Right lobe of liver (tissue), 4 donors: ENCODE data around the gene CFTR.

ENCODE experiments used
- POLR2A ChIP-seq: fragments of 450-650 bp; IDR thresholded peaks from one replicate; pipeline ENCODE4 v1.6.1; 2017; ENCODE audit warnings: antibody characterized with exemption, mild to moderate bottlenecking
- TF ChIP-seq, protein P1 (sequence below), 4 donors: fragments of 200-600 bp in 3 of 4; fragments of 450-650 bp in 1 of 4; IDR thresholded peaks; one replicate each; pipeline versions ENCODE4 v1.5.1 to v1.8.0; 2016 to 2022; ENCODE audit warnings: antibody characterized with exemption in 4 of 4, mild to moderate bottlenecking in 2 of 4
- donor health status: DM: no; HTN: no; CAD: no.
- donor health status: DM: no; HTN: no; CAD: no.
- donor health status: DM: no; HTN: yes; CAD: no.

DNA sequence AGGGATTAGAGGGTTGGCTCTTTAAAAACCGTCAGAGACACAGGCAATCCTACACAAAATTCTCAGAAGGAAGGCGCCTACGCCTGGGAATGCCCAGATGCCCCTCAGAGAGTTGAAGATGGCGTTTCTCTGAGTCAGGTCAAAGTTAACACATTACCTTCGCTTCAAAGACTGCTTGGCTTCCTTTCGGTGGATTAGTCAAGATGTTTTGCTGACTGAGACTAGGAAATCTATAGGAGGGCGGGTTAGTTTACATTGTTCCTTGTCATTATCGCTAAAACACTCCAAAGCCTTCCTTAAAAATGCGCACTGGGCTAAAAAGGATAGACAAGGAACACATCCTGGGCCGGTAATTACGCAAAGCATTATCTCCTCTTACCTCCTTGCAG, 995 bp upstream of the CFTR start:
- TF ChIP-seq, protein P1, sequence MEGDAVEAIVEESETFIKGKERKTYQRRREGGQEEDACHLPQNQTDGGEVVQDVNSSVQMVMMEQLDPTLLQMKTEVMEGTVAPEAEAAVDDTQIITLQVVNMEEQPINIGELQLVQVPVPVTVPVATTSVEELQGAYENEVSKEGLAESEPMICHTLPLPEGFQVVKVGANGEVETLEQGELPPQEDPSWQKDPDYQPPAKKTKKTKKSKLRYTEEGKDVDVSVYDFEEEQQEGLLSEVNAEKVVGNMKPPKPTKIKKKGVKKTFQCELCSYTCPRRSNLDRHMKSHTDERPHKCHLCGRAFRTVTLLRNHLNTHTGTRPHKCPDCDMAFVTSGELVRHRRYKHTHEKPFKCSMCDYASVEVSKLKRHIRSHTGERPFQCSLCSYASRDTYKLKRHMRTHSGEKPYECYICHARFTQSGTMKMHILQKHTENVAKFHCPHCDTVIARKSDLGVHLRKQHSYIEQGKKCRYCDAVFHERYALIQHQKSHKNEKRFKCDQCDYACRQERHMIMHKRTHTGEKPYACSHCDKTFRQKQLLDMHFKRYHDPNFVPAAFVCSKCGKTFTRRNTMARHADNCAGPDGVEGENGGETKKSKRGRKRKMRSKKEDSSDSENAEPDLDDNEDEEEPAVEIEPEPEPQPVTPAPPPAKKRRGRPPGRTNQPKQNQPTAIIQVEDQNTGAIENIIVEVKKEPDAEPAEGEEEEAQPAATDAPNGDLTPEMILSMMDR (IDR thresholded peaks at IDR 0.05): no peak
- TF ChIP-seq POLR2A: no peak
